HG03060 (cell line): Measurements from ENCODE around the gene FGF18.

Experiments
- ATAC-seq: cut with Tn5 transposase; IDR thresholded peaks from one replicate; pipeline ENCODE4 v1.9.1; 2021; ENCODE audit warnings: low read depth, moderate number of reproducible peaks; ENCODE audit not compliant: unreplicated experiment

Gene FGF18

DNA sequence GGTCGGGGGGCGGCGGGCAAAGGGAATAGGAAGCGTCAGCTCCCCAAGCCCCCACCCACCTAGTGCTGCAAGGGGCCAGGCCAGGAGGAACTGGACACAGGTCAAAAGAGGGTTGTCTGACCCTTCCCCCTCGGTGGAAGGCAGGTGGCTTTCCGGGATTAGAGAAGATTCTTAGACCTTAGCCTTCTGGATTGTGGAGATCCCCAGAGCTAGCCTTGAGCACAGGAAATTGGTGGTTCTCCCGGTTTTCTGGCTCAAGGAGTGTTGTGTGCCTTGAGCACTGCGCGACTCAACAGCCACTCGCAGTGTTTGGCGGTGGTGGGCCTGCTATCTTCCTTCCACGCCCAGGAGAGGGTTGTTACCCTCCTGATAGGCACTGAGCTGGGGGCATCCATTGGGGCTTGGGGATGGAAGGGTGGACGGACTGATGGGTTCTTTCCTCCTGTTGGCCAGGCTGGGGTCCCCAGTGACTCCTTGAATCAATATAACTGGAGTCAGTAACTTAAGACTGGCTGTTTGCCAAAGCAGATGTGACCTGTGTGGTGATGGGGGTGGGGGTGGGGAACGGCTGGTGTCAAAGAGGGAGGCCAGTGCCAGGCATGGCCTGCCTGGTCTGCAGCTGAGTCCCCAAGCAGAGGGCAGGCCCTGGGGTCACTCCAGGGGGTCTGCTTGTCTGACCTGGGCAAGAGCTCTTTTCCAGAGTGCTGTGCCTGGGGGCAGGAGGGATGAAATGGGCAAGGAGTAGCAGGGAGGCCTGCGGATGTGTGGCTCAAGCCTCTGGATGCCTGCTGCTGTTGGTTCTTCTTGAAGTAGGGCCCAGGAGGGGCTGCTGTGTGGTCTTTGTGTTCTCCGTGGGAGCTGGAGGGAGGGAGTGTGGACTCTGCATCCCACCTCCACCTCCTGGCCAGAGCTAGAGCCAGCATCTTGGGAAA lies 2.1 kb downstream of the FGF18 start:
- no peak for ATAC-seq

DNA sequence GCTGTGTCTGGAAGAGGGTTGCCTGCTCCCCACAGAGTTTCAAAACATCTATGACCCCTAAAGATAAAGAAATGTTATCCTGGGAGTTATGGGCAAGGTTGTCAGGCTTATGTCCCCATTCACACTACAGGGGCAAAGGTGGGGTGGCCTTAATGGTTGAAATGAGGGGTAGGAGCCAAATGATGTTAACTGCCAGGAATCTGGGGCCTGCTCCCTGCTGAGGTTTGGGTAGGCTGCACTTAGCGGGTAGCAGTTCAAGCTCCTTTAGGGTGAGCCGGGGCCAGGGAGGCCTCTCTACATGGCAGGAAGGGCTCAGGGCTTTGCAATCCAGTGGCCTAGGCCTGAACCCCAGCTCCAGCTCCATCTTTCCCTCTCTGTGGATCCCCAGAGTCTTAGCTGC lies 3.0 kb downstream of the FGF18 start:
- no peak for ATAC-seq

DNA sequence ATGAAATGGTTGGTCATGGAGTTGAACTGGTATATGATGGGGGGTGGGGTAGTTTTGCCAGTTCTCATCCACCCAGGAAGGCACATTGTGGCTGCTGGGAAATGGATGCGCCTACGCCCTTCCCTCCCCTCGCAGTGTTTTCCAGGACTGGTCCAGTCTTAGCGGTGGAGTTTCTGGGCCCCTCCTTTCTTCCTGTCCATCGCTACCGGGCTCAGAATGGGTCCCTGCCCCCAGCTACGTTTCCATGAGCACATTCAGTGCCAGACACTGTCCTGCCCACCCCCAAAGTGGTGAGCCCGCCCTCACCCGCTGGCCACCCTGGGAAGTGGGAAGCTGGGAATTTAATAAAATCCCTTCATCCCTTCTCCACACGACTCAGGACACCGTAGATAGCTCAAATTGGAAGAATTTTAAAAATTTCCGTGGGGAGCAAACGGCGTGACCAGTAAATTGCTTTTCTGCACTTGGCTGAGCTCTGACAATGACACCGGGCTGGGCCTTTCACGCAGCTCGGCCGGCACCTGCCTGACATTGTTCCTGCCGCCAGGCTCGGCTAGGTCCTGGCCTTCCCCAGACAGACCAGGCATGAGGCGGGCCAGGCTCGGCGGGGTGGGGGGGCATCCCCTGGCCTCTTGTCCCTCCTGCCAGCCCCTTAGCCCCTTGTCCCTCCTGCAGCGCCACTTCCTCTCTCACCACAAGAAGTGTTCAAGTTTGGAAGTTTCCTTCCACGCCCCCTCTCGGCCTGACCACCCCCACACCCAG lies 3.6 kb downstream of the FGF18 start:
- no peak for ATAC-seq

DNA sequence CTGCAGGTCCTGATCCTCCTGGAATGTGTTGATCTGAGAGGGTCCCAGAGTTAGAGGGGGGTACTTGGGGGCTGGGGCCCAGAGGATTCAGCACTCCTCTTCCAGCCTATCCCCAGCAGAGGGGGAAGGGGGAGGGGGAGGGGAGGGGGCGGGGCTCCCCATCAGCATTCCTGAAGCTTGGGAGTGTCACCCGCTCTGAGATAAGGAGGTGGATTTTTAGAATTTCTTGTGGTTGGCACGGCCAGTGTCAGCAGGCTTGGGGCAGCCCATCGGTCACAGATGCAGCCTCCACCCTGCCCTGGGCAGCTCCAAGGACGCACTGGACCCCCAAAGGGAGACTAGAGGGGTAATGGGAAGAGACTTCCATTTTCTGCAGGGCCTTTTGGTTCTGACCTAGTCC lies 5.3 kb downstream of the FGF18 start:
- no peak for ATAC-seq

DNA sequence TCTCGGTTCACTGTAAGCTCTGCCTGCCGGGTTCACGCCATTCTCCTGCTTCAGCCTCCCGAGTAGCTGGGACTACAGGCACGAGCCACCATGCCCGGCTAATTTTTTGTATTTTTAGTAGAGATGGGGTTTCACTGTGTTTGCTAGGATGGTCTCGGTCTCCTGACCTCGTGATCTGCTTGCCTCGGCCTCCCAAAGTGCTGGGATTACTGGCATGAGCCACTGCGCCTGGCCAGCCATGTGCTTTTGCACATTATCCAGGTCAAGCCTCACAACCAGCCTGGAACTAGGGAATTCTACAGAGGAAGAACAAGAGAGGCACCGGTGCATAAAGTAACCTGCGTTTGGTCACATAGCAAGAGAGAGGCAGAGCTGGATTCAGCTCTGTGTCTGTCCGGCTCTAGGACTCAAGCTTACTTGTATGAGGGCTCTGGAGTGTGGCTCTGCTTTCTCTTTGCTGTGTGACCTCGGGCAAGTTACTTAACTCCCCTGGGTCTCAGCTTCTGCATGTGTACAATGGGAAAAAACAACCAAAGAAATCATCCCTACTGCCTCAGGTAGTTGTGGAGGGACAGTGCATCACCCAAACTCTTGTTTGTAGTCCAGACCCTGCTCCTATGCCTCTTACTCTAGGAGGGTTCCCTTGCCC lies 6.3 kb downstream of the FGF18 start:
- no peak for ATAC-seq

DNA sequence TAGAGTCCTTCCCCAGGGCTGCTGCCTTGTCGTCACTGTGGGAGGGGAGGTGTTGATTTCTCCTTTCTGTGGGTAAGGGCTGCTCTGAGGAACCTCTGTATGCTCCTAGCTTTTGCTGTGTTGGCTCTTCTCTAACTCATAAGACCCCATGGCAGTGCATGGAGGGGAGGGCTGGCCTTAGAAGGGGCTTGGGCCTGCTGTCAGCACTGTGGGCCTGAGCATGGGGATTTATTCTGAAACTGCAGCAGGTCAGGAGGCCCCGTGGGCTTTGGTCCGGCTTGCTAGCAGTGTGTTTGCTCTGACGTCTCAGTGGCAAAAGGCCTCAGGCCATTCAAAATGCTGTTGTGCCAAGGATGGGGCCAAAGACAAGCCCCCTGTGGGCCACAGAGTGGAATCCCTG lies 6.8 kb downstream of the FGF18 start:
- no peak for ATAC-seq

DNA sequence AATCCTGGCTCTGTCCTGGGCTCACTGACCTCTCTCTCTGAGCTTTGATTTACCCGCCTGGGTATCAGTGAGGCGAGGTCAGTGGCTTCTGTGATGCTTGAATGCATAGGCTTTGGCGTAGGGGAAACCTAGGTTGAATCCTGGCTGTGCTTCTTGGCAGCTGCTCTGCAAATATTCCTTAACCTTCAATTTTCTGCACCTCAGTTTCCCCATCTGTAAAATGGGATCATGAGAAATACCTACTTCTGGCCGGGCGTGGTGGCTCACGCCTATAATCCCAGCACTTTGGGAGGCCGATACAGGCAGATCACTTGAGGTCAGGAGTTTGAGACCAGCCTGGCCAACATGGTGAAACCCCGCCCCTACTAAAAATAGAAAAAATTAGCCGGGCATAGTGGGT lies 7.2 kb downstream of the FGF18 start:
- no peak for ATAC-seq

DNA sequence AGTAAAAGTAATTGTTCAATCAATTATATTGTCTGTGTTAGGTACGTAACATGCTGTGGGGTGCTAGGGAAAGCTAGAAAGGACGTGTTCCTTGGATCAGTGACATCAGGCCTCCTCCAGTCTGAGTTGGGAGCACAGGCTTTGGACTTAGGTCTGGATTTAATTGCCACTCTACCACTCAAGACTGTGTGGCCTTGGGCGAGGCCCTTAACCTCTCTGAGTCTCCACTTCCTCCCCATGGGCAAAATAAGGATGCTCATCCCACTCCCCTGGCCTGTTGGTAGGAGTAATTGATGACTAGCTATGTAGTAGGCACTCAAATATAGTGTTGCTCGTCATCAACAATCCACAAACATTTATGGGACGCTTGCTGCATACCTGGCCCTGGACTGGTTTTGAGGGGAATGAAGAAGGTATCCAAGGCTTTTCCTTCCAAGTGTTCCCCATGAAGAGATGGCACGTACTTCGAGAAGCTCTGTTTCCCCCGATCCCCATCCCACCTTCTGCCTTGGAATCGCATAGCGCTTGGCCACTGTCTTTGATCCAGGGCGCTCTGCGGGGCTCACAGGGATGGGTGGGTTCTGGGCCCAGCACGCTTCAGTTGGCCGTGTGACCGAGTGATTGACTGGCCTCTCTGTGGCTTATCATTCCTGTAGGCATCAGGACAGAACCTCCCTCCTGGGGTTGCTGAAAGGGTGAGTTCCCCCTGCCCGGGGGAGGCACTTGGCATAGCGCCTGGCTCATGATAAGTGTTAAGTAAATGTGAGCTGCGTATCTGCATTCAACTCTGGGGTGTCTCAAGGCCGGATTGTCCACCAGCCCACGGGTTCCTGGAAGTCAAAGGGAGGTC lies 8.1 kb downstream of the FGF18 start:
- ATAC-seq = no peak

DNA sequence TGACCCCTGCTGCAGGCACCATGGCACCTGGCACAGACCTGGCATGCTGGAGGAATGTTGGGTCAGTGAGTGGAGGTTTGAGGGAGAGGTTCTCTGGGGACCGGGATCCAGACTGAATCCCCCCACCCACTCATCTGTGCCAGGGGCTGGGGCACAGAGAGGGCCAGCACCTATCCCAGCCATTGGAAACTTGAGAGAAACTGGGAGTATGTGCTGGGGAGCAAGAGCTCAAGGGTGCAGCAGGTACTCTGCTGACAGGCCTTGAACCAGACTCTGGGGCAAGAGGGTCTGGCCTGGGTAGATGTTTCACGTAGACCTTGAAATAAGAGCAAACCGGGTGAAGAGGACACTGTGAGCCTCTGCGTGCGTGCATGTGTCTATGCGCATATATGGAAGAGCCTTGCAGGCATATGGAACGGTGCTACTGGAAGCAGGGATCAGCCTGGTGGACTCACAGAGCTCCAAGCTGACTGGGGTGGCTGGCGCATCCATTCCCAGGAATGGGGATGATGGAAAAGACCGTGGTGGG lies 8.8 kb downstream of the FGF18 start:
- no peak for ATAC-seq

DNA sequence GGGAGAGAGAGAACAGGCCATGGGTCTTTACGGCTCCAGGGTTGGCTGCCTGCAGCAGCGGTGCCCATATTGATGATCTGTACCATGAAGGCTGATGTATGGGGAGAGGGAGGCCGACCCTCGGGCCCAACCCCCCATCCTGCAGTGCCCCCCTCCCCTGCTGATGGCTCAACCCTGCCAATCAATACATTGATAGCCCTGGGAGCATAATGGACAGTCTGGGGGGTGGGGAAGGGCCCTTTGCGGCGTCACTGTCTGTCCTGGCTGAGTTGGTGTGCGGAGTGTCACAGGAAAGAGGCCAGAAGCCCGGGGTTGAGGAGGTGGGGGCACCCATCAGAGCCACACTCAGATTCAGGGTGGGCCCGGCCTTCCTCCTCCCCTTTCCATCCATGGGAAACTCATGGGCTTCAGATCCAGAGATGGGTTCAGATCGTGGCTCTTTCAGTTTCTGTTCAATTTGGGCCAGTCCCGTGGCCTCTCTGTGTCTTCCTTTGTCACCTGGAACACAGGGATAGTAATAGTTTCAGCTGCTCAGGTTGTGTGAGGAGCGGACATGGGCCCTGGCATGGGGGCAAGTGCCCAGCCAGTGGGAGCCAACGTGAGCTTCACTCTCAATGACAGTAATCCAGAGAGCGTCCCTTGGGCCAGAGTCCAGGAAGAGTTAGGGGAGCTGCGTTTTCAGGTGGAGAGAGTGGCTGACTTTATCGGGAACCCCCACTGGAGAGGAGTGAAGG lies 9.5 kb downstream of the FGF18 start:
- ATAC-seq = no peak

DNA sequence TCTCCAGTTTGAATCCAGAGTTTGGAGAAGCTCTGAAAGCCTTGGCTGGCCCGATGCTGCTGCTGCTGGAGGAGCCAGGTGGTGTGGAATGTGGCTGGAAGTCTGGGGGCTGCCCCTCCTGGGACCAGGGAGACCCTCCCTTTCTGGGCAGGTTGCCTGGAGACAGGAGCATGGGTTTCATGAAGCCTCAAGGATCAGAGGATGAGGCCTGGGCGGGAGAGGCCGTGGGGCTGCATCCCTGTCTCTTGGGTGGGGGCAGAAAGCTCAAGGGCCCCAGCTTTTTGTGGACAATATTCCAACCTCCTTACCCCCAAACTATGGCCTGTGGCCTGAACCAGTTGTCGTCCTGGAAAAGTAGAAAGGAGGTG lies 10.1 kb downstream of the FGF18 start:
- ATAC-seq = no peak

DNA sequence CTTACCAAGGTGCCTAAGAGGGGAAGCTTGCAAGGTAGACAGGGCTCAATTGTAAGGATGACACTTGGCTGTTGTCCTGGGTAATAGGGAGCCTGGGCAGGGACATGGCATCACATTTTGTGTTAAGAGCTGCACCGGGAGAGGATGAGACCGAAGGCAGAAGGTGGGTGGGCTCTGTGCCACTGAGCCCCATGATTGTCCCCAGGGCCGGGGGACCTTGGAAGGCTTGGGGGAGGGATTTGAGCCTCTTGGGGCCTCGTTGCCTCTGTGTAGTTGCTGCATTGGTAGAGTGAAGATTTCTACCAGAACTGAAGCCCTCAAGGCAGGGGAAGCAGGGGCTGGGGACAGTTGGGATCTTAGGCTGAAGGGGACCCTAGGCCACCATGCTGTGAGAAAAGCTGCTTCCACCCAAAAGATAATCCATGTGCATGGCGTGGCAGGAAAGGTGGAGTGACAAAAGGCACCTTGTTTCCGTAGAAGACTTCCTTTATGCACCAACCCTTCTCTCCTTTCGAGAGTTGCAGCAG lies 11.9 kb downstream of the FGF18 start:
- ATAC-seq = no peak

DNA sequence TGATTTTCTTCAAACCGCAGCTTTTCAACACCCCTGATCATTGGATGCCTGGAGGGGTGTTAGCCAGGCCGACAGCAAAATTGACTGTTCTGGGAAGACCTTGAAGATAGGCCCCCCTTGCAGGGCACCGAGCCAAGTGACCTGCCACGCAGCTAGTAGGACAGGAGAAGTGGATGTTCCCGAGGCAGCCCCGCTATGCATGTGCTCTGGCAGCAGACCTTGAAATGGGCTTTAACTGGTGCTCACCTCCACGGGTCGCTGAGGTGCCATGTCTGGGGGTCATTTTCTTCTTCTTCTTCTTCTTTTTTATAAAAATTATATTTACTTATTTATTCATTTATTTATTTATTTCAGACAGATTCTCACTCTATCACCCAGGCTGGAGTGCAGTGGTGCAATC lies 12.6 kb downstream of the FGF18 start:
- no peak for ATAC-seq

DNA sequence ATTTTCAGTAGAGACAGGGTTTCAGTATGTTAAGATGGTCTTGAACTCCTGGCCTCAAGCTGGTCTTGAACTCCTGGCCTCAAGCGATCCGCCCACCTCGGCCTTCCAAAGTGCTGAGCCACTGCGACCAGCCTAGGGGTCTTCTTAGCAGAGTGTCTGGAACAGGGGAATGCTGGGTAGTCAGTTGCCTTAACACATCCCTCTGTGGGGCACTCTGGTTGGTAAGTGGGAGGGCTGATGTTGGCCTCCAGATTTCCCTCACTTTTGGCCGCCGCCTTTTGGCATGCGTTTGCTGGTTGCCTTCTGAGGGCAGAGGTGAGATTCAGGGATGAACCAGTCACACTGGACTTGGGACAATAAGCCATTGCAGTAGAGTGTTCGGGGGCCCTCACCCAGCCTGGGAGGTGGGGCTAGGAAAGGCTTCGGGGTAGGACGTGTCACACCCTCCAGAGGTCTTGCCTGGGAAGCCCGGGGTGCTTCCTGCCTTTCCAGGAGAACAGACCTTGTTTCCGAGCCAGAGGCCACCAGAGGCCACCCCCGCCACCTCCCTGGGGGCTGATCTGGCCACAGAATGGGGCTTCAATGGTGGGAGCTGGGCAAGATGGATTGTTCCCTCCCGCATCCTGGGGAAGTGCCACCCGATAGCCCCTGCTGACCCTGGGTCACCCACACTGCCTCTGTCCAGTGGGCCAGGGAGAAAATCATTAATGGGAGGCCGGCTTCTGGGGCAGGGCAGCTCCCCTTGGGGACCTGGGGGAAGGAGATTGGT lies 13.3 kb downstream of the FGF18 start:
- ATAC-seq = no peak

DNA sequence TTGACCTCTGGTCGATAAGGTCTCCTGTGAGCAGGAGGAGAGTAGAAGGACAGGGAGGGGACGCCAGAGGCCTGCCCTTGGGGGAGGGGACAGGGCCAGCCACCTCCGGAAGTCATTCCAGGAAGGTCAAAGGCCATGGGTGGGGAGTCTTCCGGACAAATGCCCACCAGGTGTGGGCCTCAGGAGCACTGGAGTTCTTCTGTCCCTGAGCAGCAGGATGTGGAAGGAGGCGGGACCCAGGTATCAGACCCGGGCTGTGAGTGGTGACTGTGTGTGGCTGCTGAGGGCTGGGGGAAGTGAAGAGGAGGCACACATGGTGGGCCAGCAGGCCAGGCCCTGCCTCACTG lies 13.9 kb downstream of the FGF18 start:
- no peak for ATAC-seq

DNA sequence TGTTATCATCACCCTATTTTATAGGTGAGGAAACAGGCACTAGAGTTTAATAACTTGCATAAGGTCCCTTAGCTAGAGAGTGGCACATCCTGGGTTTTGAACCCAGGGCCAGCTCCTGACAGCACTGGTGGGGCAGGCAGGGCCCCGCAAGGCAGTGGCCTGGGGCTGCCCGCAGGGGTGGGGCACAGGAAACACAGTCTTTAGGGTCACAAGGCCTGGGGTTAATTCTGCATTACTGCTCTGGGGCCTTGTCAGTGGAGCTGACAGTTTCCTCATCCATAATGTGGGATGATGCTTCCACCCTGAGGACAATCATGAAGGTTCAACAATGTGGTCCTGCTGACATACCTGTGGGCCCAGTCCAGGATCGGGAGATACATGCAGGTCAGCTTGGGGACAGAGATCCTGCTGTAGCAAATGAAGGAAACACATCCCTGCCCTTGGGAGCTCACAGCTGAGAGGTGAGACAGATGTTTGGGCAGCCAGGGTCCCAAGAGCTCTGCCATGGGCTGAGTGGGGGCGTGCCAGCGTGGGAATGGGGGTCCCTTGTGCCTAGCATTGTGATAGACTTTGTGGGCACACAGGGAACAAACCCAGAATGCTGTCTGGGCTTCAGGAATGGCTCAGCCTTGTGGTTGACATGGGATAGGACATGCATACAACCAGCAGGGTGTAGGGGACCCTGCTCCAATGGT lies 14.7 kb downstream of the FGF18 start:
- no peak for ATAC-seq

DNA sequence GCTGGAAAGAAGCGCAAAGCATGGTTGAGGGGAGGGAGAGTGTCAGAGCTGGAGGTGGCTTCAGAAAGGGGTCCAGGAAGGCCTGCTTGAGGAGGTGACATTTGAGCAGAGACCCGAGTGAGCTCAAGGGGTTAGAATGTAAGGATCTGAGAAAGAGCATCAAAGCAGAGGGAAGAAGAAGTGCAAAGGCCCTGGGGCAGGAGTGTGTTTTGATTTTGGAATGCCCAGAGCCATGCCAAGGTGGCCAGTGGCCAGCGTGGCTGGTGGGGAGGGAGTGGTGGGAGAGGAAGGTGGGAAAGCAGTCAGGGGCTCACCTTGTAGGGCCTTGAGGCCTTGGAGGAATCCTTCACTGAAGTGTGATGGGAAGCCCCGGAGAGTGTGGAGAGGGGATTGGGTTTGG lies 15.4 kb downstream of the FGF18 start:
- ATAC-seq = no peak

DNA sequence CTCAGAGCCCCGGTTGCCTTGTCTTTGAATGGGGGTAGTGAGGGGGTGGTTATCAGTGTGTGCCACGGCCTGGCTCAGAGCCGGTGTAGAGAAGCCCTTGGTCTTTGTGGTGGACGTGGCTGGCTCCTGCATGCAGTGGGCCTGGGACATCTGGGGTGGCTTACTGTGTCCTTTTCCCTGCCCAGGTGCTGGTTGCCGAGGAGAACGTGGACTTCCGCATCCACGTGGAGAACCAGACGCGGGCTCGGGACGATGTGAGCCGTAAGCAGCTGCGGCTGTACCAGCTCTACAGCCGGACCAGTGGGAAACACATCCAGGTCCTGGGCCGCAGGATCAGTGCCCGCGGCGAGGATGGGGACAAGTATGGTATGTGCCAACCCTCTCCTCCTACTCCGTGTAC lies 16.5 kb downstream of the FGF18 start:
- no peak for ATAC-seq
